Activated gamma-delta T cell treated with anti-CD3 and anti-CD28 coated beads, Interleukin-2, amount 50 U/mL, for 16 hours (primary cell): ENCODE measurements around the gene RARS1.

Experiments used
- DNase-seq: peaks from one replicate; pipeline ENCODE4 v3.0.0-alpha.2; 2020; ENCODE audit warnings: low read depth

Gene RARS1

DNA sequence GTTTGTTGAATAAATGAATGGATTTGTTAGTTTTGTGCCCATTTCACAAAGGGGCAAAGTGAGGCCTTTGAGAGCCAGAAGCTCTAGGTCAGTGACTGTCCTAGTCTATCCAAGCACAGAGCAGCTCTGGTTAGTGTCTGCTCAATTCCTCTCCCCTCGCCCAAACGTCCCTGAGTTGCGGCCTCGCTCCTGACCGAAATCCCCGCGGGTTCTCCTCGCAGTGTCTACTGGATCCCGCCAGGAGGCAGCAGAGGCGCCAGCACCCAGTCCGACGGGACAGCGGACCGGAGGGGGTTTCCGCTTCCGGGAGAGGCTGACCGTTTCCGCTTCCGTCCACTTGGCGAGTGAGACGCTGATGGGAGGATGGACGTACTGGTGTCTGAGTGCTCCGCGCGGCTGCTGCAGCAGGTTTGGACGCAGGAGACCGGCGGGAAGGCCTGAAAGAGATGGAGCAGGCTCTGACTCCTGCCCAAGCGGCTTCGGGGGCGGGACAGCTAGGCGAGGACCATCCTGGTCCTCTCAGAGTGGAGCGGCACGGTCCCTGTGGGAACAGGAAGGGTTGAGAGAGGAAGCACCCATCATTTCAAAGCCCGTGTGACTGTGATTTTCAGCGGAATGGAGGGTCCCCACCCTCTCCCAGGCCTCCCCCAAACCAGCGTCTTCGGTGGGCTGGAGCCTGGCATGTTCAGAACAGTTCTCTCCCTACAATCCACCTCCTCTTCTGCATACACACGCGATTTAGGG lies at the start of gene RARS1:
RARS1 (plus strand) TSS at position 336 of the 744 bp plus-strand sequence; CDS start at position 364, 28 bp downstream.
- peak; percentile 86 for DNase-seq

DNA sequence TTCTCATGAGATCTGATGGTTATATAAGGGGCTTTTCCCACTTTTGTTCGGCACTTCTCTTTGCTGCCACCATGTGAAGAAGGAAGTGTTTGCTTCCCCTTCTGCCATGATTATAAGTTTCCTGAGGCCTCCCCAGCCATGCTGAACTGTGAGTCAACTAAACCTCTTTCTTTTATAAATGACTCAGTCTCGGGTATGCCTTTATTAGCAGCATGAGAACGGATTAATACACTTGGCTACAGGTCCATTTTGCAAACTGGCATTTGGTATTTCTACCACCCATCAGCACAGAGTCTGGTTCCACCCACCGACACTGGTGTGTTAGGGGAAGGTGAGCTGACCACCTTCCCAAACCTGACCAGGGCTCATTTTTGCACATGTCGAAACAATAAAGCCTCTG lies 47.9 kb upstream of the RARS1 start:
- no peak for DNase-seq

GRCh38 chr5:168443533-168443932 lies 42.7 kb upstream of the RARS1 start:
- DNase-seq, result no peak

DNA sequence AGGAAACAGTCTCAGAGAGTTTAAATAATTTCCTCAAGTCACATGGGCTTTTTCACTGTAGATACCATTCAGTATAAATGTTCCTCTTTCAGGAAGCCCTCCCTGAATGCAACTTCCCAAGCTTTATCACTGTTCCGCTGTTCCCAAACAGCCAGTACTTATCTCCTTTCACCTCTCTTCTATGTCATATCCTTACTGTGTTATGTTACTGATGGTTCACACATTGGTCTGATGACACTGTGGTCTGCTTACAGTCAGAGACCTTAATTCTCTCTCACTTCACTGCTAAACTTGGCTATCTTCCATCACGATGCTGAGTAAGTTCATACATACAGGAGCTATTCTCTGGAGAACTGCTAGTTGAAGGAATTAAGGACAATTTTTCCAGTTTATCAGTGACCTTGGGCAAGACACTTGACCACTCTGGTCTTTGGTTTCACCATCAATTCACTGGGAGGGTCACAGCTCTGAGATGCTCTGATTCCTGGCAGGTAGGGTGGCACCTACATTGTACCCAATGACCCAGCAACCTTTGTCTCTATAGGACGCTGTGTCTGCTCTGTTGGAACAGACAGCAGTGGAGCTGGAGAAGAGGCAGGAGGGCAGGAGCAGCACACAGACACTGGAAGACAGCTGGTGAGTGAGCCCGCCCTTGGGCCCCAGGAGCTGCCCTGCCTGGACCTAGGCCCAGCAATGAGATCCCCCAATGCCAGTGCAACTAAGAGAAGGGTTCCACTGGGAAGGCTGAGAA lies 42.1 kb upstream of the RARS1 start:
- no peak for DNase-seq

DNA sequence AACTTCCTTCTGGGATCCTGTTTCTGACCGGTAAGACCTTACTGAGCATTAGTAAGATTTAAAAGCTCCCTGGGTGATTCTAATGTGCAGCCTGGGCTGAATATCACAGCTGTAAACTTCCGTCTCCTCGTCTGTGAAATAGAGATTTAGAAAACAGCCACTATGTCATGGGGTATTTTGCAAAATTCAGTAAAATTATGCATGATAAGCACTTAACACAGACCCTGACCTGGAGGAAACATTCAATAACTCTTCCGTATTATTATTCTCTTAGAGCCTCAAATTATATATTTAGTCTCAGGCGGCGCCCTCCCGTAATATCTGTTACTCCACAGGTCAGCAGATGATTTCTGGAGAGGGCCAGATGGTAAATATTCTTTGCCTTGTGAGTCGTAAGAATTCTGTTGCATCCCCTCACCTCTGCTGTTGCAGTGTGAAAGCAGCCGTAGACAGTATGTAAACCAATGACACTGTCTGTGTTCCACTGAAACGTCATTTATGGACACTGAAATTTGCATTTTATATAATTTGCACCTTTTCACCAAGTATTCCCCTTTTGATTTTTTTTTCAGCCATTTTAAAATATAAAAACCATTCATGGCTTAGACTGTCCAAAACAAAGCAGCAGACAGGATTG lies 39.2 kb upstream of the RARS1 start:
- no peak for DNase-seq

- no peak for DNase-seq
These were observed 38.5 kb upstream of the RARS1 start for GRCh38 chr5:168447808-168448207.

GRCh38 chr5:168449166-168449565 lies 37.1 kb upstream of the RARS1 start:
- no peak for DNase-seq

GRCh38 chr5:168451565-168451964 lies 34.7 kb upstream of the RARS1 start:
- DNase-seq, result no peak

DNA sequence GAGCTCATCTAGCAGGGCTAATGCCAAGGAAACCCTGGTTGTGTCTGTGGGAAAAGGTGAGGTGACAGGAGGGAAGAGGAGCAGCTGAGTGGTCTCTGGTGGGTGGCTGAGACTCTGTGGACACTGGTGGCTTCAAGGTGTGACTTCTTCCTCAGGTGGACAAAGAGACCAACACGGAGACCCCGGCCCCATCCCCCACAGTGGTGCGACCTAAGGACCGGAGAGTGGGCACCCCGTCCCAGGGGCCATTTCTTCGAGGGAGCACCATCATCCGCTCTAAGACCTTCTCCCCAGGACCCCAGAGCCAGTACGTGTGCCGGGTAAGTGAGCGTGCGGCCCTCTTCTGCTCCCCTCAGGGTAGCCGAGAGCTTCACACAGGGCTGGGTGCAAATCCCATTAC lies 31.1 kb upstream of the RARS1 start:
- DNase-seq, result no peak

DNA sequence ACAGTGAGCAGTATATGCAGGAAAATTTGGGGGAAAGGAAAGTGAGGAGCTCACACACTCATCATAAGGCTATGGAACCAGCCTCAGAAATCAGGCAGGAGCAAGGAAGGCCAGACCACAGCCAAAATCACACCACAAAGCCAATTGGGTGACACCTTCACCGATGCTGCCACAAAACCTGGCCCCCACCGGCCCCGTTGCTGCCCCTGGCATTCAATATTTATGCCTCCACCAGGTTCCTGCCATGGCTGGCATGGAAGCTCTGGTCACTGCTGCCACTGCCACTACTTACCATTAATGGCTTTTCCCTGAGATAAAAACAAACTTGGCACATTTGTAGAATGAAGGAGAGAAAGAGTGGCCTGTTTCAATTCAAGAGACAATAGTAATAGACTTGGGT lies 28.7 kb upstream of the RARS1 start:
- no peak for DNase-seq

DNA sequence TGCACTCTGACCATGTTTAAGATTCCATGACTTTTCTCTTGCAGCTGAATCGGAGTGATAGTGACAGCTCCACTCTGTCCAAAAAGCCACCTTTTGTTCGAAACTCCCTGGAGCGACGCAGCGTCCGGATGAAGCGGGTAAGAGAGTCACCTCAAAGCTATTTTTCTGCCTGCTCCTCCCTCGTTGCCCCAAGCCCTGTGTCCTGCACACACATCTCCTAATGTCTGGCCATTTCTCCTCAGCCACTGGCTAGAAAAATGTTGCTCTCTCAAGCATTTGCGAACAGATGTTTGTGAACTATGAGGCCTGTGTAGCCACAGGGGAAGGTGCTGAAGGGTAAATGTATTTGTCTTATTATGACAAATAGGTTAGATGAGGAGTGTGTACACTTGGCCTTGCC lies 25.7 kb upstream of the RARS1 start:
- no peak for DNase-seq

- no peak for DNase-seq
These were observed 23.2 kb upstream of the RARS1 start for GRCh38 chr5:168463081-168463480.

DNA sequence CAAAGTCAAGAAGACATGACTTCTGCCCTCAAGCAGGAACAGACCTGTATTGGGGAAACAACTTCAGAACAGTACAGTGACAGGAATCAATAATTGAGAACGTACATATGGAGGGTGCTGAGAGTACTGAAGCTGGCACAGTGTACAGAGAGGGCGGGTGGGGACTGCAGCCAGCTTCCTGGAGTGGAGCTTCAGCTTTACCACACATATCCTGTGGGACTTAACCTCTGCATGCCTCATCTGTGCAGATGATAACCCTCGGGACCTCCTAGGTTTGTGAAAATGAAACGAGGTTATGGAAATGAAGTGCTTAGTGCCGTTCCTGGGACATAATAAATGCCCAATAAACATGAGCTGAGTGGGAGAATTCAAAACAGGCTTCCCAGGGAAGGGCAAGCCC lies 22.1 kb upstream of the RARS1 start:
- no peak for DNase-seq

DNA sequence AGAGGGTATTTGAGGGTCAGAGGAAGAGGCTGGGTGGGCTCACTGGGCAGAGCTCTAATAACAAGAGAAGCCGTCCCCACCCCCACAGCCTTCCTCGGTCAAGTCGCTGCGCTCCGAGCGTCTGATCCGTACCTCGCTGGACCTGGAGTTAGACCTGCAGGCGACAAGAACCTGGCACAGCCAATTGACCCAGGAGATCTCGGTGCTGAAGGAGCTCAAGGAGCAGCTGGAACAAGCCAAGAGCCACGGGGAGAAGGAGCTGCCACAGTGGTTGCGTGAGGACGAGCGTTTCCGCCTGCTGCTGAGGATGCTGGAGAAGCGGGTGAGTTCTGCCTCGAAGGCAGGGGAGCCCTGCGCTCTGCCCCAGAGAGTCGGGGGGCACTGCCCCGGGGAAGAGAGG lies 21.6 kb upstream of the RARS1 start:
- DNase-seq, result no peak

GRCh38 chr5:168467755-168468330 lies 18.4 kb upstream of the RARS1 start:
- no peak for DNase-seq

DNA sequence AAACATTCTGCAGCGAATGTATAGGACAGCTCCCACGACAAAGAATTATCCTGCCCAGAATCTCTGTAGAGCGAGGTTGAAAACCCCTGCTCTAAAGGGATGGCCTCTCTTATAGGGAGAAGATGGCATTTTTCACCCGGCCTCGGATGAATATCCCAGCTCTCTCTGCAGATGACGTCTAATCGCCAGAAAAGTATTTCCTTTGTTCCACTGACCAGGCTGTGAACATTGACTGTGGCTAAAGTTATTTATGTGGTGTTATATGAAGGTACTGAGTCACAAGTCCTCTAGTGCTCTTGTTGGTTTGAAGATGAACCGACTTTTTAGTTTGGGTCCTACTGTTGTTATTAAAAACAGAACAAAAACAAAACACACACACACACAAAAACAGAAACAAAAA lies 17.4 kb upstream of the RARS1 start:
- no peak for DNase-seq

DNA sequence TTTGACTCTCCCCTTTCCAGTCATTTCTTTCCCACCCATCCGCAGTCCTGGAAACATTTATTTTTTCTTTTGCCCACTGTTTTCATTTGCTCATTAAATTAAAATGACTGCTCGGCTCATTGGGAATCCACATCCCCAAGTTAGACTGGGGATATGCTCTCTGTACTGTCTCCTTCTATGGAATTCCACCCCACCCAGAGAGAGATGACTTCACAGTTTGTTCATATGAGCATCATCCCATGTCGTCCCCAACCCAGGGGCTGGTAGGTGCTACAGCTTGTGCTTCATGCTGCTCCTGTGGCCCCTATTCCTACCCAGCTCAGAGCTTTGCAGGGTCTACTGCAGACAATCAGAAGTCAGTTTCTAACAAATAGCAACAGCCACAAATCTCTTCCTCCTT lies 16.5 kb upstream of the RARS1 start:
- no peak for DNase-seq

- DNase-seq, result no peak
These were observed 14.5 kb upstream of the RARS1 start for GRCh38 chr5:168471785-168472184.

DNA sequence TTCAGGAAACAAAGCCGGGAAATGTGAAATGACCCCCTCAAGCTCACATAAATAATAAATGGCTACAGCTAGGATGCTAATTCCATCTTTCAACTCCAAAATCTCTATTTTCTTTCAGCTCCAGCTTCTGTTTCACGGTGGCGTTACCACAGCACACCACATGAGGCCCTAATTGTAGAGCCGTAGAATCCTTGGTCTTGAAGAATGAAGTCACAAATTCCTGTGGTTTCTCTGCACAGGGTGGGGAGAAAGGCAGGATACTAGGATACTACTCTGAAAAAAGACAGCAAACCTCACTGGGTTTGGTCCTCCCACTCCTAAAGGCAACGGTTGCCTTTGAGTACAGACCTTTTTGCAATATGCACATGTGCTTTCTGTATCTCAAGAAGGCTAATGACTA lies 13.9 kb upstream of the RARS1 start:
- no peak for DNase-seq

- no peak for DNase-seq
These were observed 12.0 kb upstream of the RARS1 start for GRCh38 chr5:168474319-168474718.

DNA sequence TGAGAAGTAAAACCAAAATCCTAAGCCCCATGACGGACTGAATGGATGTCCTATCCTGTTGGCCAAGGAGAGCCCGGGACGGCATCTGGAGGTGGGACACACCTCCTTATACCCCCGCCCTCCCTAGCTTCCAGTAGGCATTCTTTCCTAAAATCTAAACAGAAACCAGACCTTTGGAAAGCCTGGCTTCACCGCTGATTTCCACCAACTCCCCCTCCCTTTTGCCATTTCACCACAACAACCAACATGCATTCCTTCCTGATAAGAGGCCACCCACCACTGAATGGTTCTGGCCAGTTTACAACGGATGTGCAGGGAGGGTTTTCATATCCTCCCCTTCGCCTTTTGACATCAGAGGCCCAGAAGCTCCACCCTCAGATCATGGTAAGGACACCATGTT lies 9.2 kb upstream of the RARS1 start:
- no peak for DNase-seq

GRCh38 chr5:168479166-168479565 lies 7.1 kb upstream of the RARS1 start:
- no peak for DNase-seq

DNA sequence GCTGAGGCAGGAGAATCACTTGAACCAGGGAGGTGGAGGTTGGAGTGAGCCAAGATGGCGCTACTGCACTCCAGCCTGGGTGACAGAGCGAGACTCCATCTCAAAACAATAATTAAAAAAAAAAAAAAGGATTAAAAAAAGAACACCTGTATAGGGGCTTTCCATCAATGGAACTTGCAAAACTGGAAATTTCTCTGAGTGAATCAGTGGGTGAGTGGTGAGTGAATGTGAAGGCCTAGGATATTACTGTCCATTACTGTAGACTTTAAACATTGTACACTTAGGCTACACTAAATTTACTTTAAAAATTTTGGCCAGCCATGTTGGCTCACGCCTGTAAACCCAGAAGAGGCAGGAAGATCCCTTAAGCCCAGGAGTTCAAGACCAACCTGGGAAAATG lies 5.7 kb upstream of the RARS1 start:
- no peak for DNase-seq
